ENCODE measurements around the gene CAMK2D.

CAMK2D gene

GRCh38 chr4:113641025-113641431, 120.5 kb downstream of the CAMK2D start:
- Histone ChIP-seq H3K4me3 (ENCODE audit: low read length) (no peak overlapping the region), H2AK5ac (ENCODE audit: low read length) (no peak overlapping the region), H3K4me1 (ENCODE audit: control insufficient read depth, low read depth, low read length) (peaks cover 5% of the 10 kb centered on the region), H2BK5ac (ENCODE audit: low read length) (no peak overlapping the region), H3K18ac (ENCODE audit: low read length) (no peak overlapping the region), H2BK120ac (ENCODE audit: low read depth, low read length) (no peak overlapping the region), H3K4me2 (ENCODE audit: low read length) (no peak overlapping the region), H3K27me3 (ENCODE audit: insufficient read depth, low read length, poor library complexity) (no peaks in the 10 kb centered on the region), H3K23ac (ENCODE audit: low read length) (no peak overlapping the region), H3K4ac (ENCODE audit: low read depth, low read length) (no peak overlapping the region), H3K27ac (ENCODE audit: low read depth, low read length) (no peak overlapping the region), H3K9ac (ENCODE audit: low read length) (no peak overlapping the region), H4K5ac (ENCODE audit: low read length) (no peak overlapping the region), H3K79me2 (ENCODE audit: control insufficient read depth, insufficient read depth, low read length) (no peaks in the 10 kb centered on the region), H4K8ac (ENCODE audit: low read depth, low read length) (no peak overlapping the region), H3K56ac (ENCODE audit: low read length) (no peak overlapping the region), H3K79me1 (ENCODE audit: low read length) (no peaks in the 10 kb centered on the region), H3K36me3 (ENCODE audit: control insufficient read depth, insufficient read depth, low read length) (no peaks in the 10 kb centered on the region), H2BK15ac (replicated peaks; ENCODE audit: low read depth) (no peak overlapping the region)
- no peak for DNase-seq
- no CpG with 5 or more reads among the region's 1 CpG for WGBS (ENCODE audit: extremely low coverage, insufficient coverage, low lambda C conversion rate)

- WGBS (ENCODE audit: extremely low coverage, insufficient coverage, low lambda C conversion rate), result no CpG with 5 or more reads among the region's 2 CpGs
Measured at GRCh38 chr4:113639326-113639725, 122.2 kb downstream of the CAMK2D start.

GRCh38 chr4:113638562-113638832, 123.0 kb downstream of the CAMK2D start:
- no peak overlapping the region for H2BK5ac ChIP-seq (ENCODE audit: low read length)
- no peak overlapping the region for H4K8ac ChIP-seq (ENCODE audit: low read depth, low read length)
- H2BK120ac ChIP-seq (ENCODE audit: low read depth, low read length), result no peak overlapping the region
- no peak overlapping the region for H4K5ac ChIP-seq (ENCODE audit: low read length)
- H3K27me3 ChIP-seq (ENCODE audit: insufficient read depth, low read length, poor library complexity), result no peaks in the 10 kb centered on the region
- H3K4me2 ChIP-seq (ENCODE audit: low read length), result no peak overlapping the region
- no peak overlapping the region for H3K27ac ChIP-seq (ENCODE audit: low read depth, low read length)
- H3K23ac ChIP-seq (ENCODE audit: low read length), result no peak overlapping the region
- no peak overlapping the region for H2AK5ac ChIP-seq (ENCODE audit: low read length)
- H3K36me3 ChIP-seq (ENCODE audit: control insufficient read depth, insufficient read depth, low read length), result no peaks in the 10 kb centered on the region
- no peak overlapping the region for H3K4ac ChIP-seq (ENCODE audit: low read depth, low read length)
- H3K4me1 ChIP-seq (ENCODE audit: control insufficient read depth, low read depth, low read length), result peaks cover 3% of the 10 kb centered on the region
- no peaks in the 10 kb centered on the region for H3K79me2 ChIP-seq (ENCODE audit: control insufficient read depth, insufficient read depth, low read length)
- DNase-seq, result no peak
- H3K4me3 ChIP-seq (ENCODE audit: low read length), result no peak overlapping the region
- H3K56ac ChIP-seq (ENCODE audit: low read length), result no peak overlapping the region
- H3K79me1 ChIP-seq (ENCODE audit: low read length), result no peaks in the 10 kb centered on the region
- no peak overlapping the region for H2BK15ac ChIP-seq (replicated peaks; ENCODE audit: low read depth)
- H3K9ac ChIP-seq (ENCODE audit: low read length), result no peak overlapping the region
- WGBS (ENCODE audit: extremely low coverage, insufficient coverage, low lambda C conversion rate), result no CpG with 5 or more reads among the region's 3 CpGs
- H3K18ac ChIP-seq (ENCODE audit: low read length), result no peak overlapping the region

More at GRCh38 chr4:113639326-113639725, 122.2 kb downstream of the CAMK2D start:
- H2BK120ac ChIP-seq (ENCODE audit: low read depth, low read length), result no peak overlapping the region
- H4K5ac ChIP-seq (ENCODE audit: low read length), result no peak overlapping the region
- no peak overlapping the region for H3K18ac ChIP-seq (ENCODE audit: low read length)
- H3K4me3 ChIP-seq (ENCODE audit: low read length), result no peak overlapping the region
- no peak overlapping the region for H3K23ac ChIP-seq (ENCODE audit: low read length)
- no peaks in the 10 kb centered on the region for H3K79me1 ChIP-seq (ENCODE audit: low read length)
- H3K9ac ChIP-seq (ENCODE audit: low read length), result no peak overlapping the region
- H3K27me3 ChIP-seq (ENCODE audit: insufficient read depth, low read length, poor library complexity), result no peaks in the 10 kb centered on the region
- H3K56ac ChIP-seq (ENCODE audit: low read length), result no peak overlapping the region
- no peak overlapping the region for H4K8ac ChIP-seq (ENCODE audit: low read depth, low read length)
- no peak for DNase-seq
- no peaks in the 10 kb centered on the region for H3K36me3 ChIP-seq (ENCODE audit: control insufficient read depth, insufficient read depth, low read length)
- no peaks in the 10 kb centered on the region for H3K79me2 ChIP-seq (ENCODE audit: control insufficient read depth, insufficient read depth, low read length)
- no peak overlapping the region for H3K4ac ChIP-seq (ENCODE audit: low read depth, low read length)
- H2BK5ac ChIP-seq (ENCODE audit: low read length), result no peak overlapping the region
- H2AK5ac ChIP-seq (ENCODE audit: low read length), result no peak overlapping the region
- H3K4me2 ChIP-seq (ENCODE audit: low read length), result no peak overlapping the region
- no peak overlapping the region for H3K27ac ChIP-seq (ENCODE audit: low read depth, low read length)
- peaks cover 3% of the 10 kb centered on the region for H3K4me1 ChIP-seq (ENCODE audit: control insufficient read depth, low read depth, low read length)
- H2BK15ac ChIP-seq (replicated peaks; ENCODE audit: low read depth), result no peak overlapping the region

GRCh38 chr4:113637823-113638561, 123.5 kb downstream of the CAMK2D start:
- peaks cover 3% of the 10 kb centered on the region for H3K4me1 ChIP-seq (ENCODE audit: control insufficient read depth, low read depth, low read length)
- H3K56ac ChIP-seq (ENCODE audit: low read length), result no peak overlapping the region
- DNase-seq, result no peak
- H3K27me3 ChIP-seq (ENCODE audit: insufficient read depth, low read length, poor library complexity), result no peaks in the 10 kb centered on the region
- no peak overlapping the region for H2BK120ac ChIP-seq (ENCODE audit: low read depth, low read length)
- no CpG with 5 or more reads among the region's 2 CpGs for WGBS (ENCODE audit: extremely low coverage, insufficient coverage, low lambda C conversion rate)
- no peaks in the 10 kb centered on the region for H3K79me1 ChIP-seq (ENCODE audit: low read length)
- no peak overlapping the region for H3K4ac ChIP-seq (ENCODE audit: low read depth, low read length)
- H4K5ac ChIP-seq (ENCODE audit: low read length), result no peak overlapping the region
- H3K36me3 ChIP-seq (ENCODE audit: control insufficient read depth, insufficient read depth, low read length), result no peaks in the 10 kb centered on the region
- H4K8ac ChIP-seq (ENCODE audit: low read depth, low read length), result no peak overlapping the region
- H2BK15ac ChIP-seq (replicated peaks; ENCODE audit: low read depth), result no peak overlapping the region
- H2BK5ac ChIP-seq (ENCODE audit: low read length), result no peak overlapping the region
- H2AK5ac ChIP-seq (ENCODE audit: low read length), result no peak overlapping the region
- no peak overlapping the region for H3K9ac ChIP-seq (ENCODE audit: low read length)
- H3K4me3 ChIP-seq (ENCODE audit: low read length), result no peak overlapping the region
- H3K23ac ChIP-seq (ENCODE audit: low read length), result no peak overlapping the region
- no peak overlapping the region for H3K4me2 ChIP-seq (ENCODE audit: low read length)
- no peak overlapping the region for H3K27ac ChIP-seq (ENCODE audit: low read depth, low read length)
- H3K18ac ChIP-seq (ENCODE audit: low read length), result no peak overlapping the region
- H3K79me2 ChIP-seq (ENCODE audit: control insufficient read depth, insufficient read depth, low read length), result no peaks in the 10 kb centered on the region

GRCh38 chr4:113637363-113637762, 124.2 kb downstream of the CAMK2D start:
- H2AK5ac ChIP-seq (ENCODE audit: low read length), result no peak overlapping the region
- no peak overlapping the region for H4K8ac ChIP-seq (ENCODE audit: low read depth, low read length)
- H2BK15ac ChIP-seq (replicated peaks; ENCODE audit: low read depth), result no peak overlapping the region
- no peak overlapping the region for H2BK5ac ChIP-seq (ENCODE audit: low read length)
- H4K5ac ChIP-seq (ENCODE audit: low read length), result no peak overlapping the region
- H3K4me1 ChIP-seq (ENCODE audit: control insufficient read depth, low read depth, low read length), result peaks cover 3% of the 10 kb centered on the region
- no peak overlapping the region for H3K18ac ChIP-seq (ENCODE audit: low read length)
- no peak overlapping the region for H3K23ac ChIP-seq (ENCODE audit: low read length)
- no peaks in the 10 kb centered on the region for H3K79me2 ChIP-seq (ENCODE audit: control insufficient read depth, insufficient read depth, low read length)
- no peaks in the 10 kb centered on the region for H3K27me3 ChIP-seq (ENCODE audit: insufficient read depth, low read length, poor library complexity)
- H2BK120ac ChIP-seq (ENCODE audit: low read depth, low read length), result no peak overlapping the region
- no peak overlapping the region for H3K56ac ChIP-seq (ENCODE audit: low read length)
- no peak overlapping the region for H3K4me2 ChIP-seq (ENCODE audit: low read length)
- H3K79me1 ChIP-seq (ENCODE audit: low read length), result no peaks in the 10 kb centered on the region
- no CpG with 5 or more reads among the region's 1 CpG for WGBS (ENCODE audit: extremely low coverage, insufficient coverage, low lambda C conversion rate)
- H3K27ac ChIP-seq (ENCODE audit: low read depth, low read length), result no peak overlapping the region
- H3K36me3 ChIP-seq (ENCODE audit: control insufficient read depth, insufficient read depth, low read length), result no peaks in the 10 kb centered on the region
- no peak overlapping the region for H3K9ac ChIP-seq (ENCODE audit: low read length)
- no peak overlapping the region for H3K4ac ChIP-seq (ENCODE audit: low read depth, low read length)
- H3K4me3 ChIP-seq (ENCODE audit: low read length), result no peak overlapping the region
- no peak for DNase-seq

- Histone ChIP-seq H3K4me2 (ENCODE audit: low read length) (no peak overlapping the region), H3K23ac (ENCODE audit: low read length) (no peak overlapping the region), H3K56ac (ENCODE audit: low read length) (no peak overlapping the region)
Measured at GRCh38 chr4:113636877-113637276, 124.7 kb downstream of the CAMK2D start.

More at GRCh38 chr4:113636877-113637276, 124.7 kb downstream of the CAMK2D start:
- H3K4me3 ChIP-seq (ENCODE audit: low read length), result no peak overlapping the region
- no peak overlapping the region for H2BK5ac ChIP-seq (ENCODE audit: low read length)
- no peaks in the 10 kb centered on the region for H3K79me1 ChIP-seq (ENCODE audit: low read length)
- no peak overlapping the region for H3K9ac ChIP-seq (ENCODE audit: low read length)
- H2BK15ac ChIP-seq (replicated peaks; ENCODE audit: low read depth), result no peak overlapping the region
- DNase-seq, result peak; percentile 60
- H3K27ac ChIP-seq (ENCODE audit: low read depth, low read length), result no peak overlapping the region
- H3K27me3 ChIP-seq (ENCODE audit: insufficient read depth, low read length, poor library complexity), result no peaks in the 10 kb centered on the region
- no peaks in the 10 kb centered on the region for H3K36me3 ChIP-seq (ENCODE audit: control insufficient read depth, insufficient read depth, low read length)
- H2AK5ac ChIP-seq (ENCODE audit: low read length), result no peak overlapping the region
- no peak overlapping the region for H4K8ac ChIP-seq (ENCODE audit: low read depth, low read length)
- H3K4me1 ChIP-seq (ENCODE audit: control insufficient read depth, low read depth, low read length), result peaks cover 3% of the 10 kb centered on the region
- no peak overlapping the region for H4K5ac ChIP-seq (ENCODE audit: low read length)
- no peaks in the 10 kb centered on the region for H3K79me2 ChIP-seq (ENCODE audit: control insufficient read depth, insufficient read depth, low read length)
- H2BK120ac ChIP-seq (ENCODE audit: low read depth, low read length), result no peak overlapping the region
- H3K18ac ChIP-seq (ENCODE audit: low read length), result no peak overlapping the region
- H3K4ac ChIP-seq (ENCODE audit: low read depth, low read length), result no peak overlapping the region

Measured in mesendoderm (in vitro differentiated cells).